Measurements from ENCODE around the gene CLASRP. TPM values are rescaled to one million over a fixed set of nuclear protein-coding genes. Genes with fewer than 3 reads are reported as not detected.
"Not testable (repeated sequence)": the region's sequence is repeated elsewhere in the genome, so short reads cannot be mapped to it uniquely, and the experiment has no call there.

Gene CLASRP
- total RNA-seq, 1 donor from 2014 or later: 43.3 TPM

DNA sequence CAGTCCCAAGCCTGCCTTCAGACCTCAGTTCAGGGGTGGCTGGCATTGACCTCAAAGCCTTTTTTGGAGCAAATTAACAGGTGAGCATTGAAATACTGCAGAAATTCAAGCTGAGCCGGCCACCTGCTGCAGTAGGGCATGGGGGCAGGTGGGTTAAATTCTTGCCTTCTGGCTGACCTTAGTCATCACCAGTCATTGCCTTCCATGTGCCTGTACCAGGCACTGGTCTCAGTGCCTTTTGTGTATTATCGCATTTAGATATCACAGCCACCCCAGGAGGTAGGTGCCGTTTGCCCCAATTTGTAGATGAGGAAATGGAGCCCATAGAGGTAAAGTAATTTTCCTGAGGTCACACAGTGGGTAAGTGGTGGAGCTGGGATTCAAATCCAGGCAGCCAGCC lies 61.4 kb downstream of the CLASRP start:
- DNase-seq (ENCODE audit: extremely low read depth, low read depth, low spot score): no peak

DNA sequence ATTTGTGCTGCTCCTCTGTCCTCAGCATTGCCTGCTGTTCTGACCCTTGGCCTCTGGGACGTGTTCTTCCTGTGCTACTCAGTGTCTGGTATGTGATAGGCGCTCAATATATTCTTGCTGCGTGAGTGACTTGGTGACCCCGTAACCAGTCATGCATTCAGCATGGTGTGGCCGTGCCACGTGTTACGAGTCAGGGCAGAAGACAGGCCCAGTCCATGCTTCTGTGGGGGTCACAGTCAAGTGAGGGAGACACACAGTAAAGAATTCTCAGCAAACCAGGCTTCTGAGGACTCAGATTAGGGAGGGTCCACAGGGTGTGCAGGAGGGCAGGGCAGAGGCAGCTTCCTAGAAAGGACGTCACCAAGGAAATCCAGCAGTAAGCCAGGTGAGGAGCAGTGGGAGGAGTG lies 62.0 kb downstream of the CLASRP start:
- DNase-seq (ENCODE audit: extremely low read depth, low read depth, low spot score): no peak

DNA sequence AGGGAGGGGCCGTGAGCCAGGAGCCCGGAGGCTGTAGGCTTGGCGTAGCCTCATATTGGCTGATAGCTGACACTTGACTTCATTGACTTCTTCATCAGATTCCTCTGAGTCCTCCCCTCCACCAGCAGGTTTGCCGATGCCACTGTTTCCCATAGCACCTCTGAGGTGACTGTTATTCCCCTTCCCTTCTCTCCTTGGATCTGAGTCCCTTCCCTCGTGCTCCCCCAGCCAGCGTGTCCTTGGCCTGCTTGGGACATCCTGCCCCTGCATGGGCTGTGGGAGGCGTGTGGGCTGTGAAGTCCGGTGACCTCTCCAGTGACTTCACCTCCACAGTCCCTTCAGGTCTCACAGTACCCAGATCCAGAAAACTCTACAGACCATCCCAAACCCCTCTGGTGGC lies 63.0 kb downstream of the CLASRP start:
- no peak for DNase-seq (ENCODE audit: extremely low read depth, low read depth, low spot score)

DNA sequence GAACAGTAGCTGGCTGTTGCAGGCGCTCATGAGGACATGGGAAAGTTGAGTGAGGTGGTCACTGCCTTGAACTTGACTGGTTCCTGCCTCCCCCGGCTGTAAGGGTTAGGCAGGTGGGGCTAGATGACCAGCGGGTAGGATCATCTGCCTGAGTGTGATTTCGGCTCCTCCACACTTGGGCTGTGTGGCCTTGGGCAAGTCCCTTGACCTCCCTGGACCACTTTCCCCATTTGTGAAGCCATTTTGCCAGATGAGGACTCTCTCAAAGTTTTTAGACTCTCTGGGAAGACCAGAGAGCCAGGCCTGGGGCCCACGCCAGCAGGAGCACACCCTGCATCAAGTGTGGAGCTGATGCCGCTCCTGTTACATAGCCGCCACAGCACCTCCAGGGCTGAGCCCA lies 63.6 kb downstream of the CLASRP start:
- no peak for DNase-seq (ENCODE audit: extremely low read depth, low read depth, low spot score)

GRCh38 chr19:45103156-45103507 lies 64.3 kb downstream of the CLASRP start:
- no peak for DNase-seq (ENCODE audit: extremely low read depth, low read depth, low spot score)

DNA sequence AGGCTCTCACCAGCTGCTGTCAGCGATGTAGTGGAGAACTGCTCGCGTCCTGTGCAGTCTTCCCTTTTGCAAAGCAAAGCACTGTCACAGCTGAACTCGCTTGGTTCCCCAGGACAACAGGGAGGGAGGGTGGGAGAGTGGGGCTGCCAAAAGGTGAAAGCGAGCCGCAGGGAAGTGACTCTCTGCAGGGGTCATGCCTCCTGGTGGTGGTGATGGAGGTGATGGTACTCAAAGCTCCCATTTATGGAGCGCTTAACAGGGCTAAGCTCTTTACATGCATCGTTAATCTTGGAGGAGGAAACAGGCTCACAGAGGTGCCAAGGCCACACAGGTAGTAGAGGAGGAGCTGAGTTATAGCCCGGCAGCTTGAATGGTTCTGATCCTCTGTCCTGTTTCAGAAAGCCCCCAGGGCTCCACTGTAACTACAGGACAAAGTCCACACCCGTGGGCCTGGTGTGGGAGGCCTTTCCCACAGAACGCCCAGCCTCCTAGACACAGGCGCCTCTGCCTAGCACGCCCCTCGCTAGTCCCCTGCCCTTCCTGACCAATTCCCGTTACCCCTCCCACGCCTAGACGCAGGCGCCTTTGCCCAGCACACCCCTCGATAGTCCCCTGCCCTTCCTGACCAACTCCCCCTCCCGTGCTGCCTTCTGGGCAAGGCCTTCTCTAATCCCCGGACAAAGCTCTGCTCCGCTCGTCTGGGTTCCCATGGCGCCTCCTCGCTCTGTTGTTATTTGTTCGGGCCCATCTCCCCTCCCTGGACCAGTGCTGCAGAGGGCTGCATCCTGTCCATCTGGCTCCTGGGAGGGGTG lies 64.9 kb downstream of the CLASRP start:
- DNase-seq (ENCODE audit: extremely low read depth, low read depth, low spot score): no peak

GRCh38 chr19:45104658-45105349 lies 66.0 kb downstream of the CLASRP start:
- DNase-seq (ENCODE audit: extremely low read depth, low read depth, low spot score): no peak

DNA sequence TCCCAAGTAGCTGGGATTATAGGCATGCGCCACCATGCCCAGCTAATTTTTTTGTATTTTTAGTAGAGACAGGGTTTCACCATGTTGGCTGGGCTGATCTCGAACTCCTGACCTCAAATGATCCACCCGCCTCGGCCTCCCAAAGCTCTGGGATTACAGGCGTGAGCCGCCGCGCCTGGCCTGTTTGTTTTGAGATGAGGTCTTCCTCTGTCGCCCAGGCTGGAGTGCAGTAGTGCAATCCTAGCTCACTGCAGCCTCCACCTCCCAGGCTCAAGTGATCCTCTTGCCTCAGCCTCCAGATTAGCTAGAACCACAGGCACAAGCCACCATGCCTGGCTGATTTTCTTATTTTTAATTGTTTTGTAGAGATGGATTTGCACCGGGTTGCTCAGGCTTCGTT lies 67.5 kb downstream of the CLASRP start:
- DNase-seq (ENCODE audit: extremely low read depth, low read depth, low spot score): not testable (repeated sequence)

DNA sequence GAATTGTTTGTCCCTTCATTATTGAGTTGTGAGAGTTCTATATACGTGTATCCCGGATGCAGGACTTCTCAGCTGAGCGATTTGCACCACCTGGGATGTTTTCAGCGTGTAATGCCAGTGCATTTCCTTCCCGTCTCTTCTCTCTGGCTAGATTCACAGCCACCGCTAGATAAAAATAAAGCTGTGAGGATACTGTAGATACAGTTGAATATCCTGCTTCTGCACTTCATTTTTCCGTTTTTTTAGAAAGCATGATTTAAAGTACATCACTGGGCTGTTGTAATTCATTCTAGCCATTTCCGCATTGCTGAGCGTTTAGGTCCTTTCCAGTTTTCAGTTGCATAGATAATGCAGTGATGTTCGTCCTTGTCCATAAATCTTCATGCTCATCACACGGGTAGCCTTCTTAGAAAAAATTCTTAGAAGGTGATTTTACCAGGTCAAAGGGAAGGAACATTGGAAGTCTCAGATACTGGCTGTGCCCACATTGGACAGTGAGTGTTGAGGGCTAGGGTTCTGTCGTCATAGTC lies 68.8 kb downstream of the CLASRP start:
- no peak for DNase-seq (ENCODE audit: extremely low read depth, low read depth, low spot score)

GRCh38 chr19:45110851-45111266 lies 72.0 kb downstream of the CLASRP start:
- DNase-seq (ENCODE audit: extremely low read depth, low read depth, low spot score): no peak

DNA sequence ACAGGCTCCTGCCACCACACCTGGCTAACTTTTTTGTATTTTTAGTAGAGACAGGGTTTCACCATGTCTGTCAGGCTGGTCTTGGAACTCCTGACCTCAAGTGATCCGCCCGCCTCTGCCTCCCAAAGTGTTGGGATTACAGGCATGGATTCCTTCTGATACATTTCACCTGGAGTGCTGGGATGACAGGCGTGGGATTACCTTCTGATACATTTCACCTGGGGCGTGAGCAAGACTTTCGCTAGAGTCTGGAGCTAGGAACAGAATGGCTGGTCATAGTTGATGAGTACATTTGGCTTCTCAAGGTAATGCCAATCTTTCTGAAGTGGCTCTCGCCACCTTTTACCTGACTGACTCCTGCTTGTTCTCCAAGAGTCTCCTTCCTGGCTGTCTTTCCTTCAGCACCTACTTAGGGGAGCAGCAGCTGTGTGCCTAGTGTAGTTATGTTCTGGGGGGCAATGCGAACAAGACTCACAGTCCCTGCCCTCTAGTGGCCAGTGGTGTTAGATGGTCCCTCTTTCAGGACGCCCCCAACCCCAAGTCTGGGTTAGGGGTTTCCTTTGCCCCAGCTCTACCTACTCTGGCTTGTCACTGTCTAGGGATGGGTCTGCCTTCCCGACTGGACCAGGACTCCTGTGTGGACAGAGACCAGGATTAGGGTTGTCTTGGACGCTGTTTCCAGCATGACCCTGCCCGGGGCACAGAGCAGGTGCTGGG lies 73.4 kb downstream of the CLASRP start:
- DNase-seq (ENCODE audit: extremely low read depth, low read depth, low spot score): no peak

GRCh38 chr19:45113628-45114027 lies 74.8 kb downstream of the CLASRP start:
- no peak for DNase-seq (ENCODE audit: extremely low read depth, low read depth, low spot score)

GRCh38 chr19:45114116-45114515 lies 75.3 kb downstream of the CLASRP start:
- no peak for DNase-seq (ENCODE audit: extremely low read depth, low read depth, low spot score)

DNA sequence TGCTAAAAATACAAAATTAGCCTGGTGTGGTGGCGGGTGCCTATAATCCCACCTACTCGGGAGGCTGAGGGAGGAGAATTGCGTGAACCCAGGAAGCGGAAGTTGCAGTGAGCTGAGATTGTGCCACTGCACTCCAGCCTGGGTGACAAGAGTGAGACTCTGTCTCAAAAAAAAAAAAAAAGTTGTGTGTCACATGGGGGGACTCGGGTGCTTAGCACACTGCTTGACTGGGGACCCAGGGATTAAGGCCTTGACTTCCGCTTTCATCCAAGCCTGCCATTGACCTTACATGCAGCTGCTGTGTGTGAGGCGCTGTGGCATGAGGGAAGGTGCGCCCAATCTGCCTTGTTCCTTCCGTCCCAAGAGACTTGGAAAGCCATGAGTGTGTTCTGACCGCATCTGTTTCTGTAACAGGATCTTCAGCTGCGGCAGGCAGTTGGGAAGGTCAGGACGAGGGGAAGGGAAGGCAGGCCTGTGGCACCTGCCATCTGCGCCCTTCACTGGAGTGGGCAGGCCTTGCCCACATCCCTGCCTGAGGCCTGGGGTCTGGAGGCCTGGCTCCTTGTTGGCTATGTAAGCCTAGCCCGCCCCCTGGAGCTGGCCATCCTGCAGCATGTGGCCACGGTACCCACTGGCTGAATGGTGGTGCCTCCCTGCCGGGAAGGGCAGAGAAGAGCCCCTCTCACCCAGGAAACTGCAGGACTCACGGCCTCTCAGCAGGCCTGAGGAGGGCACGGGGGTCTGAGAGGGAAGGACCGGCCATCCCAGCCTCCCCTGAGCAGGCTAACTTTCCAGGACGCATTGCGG lies 77.2 kb downstream of the CLASRP start:
- no peak for DNase-seq (ENCODE audit: extremely low read depth, low read depth, low spot score)

DNA sequence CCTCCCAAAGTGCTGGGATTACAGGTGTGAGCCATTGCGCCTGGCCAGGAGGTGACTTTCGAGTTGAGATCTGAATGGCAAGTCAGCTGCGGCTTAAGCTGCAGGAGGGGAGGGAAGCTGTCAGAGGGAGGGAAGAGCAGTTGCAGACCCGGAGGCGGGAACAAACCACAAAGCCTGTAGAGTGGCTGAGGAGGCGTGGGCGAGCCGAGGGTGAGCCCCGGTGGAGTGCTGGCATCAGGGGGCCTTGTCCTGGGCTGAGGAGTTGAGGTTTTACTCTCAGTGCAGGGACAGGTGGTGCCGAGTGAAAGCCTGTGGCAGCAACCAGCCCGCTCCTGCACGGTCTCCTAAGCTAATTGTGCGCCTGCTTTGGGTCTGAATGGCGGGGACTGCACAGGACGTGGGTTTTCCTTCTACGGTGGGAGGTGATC lies 78.3 kb downstream of the CLASRP start:
- DNase-seq (ENCODE audit: extremely low read depth, low read depth, low spot score): no peak

- DNase-seq (ENCODE audit: extremely low read depth, low read depth, low spot score): no peak
These were observed 78.8 kb downstream of the CLASRP start for GRCh38 chr19:45117671-45118070.

DNA sequence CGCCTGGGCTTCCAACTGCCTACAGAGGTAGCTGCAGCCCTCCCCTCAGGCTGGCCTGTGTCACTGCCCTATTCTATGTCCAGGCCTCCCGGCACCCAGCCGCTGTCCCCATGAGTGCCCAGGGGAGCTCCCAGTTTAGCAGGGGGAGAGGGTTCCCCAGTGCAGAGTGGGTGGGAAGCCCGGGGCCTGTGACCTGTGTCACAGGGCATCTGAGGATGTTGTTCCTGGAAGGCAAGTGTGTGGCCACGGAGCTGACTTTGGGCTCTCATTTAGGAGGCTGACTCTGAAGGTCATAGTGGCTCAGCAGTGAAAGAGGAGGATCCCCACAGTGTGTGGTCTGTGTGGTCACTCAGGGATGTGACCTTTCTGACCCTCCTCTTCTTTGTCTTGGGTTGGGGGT lies 79.3 kb downstream of the CLASRP start:
- DNase-seq (ENCODE audit: extremely low read depth, low read depth, low spot score): no peak

DNA sequence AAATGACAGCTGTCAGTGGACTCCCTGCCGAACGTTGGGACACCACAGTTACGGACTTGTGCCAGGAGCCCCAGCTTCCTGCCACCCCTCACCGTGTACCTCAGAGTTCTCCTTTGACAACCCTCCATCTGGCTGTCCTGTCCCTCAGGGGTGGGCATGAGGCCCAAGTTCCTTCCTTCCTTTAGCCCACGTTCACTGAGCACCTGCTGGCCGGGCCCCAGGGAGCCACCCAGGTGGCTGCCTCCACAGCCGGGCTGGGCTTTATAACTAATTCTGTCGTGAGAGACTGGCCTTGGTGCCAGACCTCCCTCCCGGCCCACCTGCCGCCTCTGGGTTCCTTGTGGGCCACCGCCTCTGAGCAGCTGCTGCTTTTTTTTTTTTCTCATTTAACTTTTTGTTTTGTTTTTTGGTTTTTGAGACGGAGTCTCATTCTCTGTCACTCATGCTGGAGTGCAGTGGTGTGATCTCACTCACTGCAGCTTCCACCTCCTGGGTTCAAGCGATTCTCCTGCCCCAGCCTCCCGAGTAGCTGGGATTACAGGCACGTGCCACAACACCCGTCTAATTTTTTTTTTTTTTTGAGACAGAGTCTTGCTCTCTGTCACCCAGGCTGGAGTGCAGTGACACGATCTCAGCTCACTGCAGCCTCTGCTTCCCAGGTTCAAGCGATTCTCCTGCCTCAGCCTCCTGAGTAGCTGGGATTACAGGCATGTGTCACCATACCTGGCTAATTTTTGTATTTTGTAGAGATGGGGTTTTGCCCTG lies 79.9 kb downstream of the CLASRP start:
- not testable (repeated sequence) for DNase-seq (ENCODE audit: extremely low read depth, low read depth, low spot score)

DNA sequence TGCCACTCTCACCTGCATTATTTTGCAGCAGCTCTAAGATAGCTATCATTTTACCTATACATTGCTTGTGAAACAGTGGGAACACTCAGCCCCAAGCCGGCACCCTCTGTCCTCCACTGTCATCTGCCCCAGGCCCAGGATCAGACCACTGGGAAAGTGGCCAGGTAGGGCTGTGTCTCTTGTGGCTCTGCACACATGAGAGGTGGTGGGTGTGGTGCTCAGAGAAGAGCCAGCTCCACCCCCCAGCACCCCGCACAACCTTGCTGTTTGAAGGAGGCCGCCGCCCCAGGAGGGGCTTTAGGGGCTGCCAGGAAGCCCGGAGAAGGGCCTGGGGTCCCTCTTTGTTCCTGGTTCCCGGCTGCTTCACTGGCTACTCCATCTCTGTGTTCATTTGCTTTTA lies 80.7 kb downstream of the CLASRP start:
- no peak for DNase-seq (ENCODE audit: extremely low read depth, low read depth, low spot score)
